Testis (tissue), 3 donors: ENCODE measurements around the gene C1QTNF9B. TPM values are rescaled to one million over a fixed set of nuclear protein-coding genes. Genes with fewer than 3 reads are reported as not detected.

Experiments used
- DNase-seq: peaks from one replicate; pipeline ENCODE4 v3.0.0-alpha.2; 2019
- H3K27ac ChIP-seq, 2 donors: fragments of 200-600 bp; sonication (generic); one replicate each; pipeline ENCODE4 v1.5.1; 2019
- H3K27me3 ChIP-seq: fragments of 200-600 bp; sonication (generic); one replicate; pipeline ENCODE4 v1.5.1; 2019
- H3K36me3 ChIP-seq: fragments of 200-600 bp; sonication (generic); one replicate; pipeline ENCODE4 v1.5.1; 2017; ENCODE audit warnings: low read depth; ENCODE audit errors: missing control alignments
- H3K4me1 ChIP-seq: fragments of 200-600 bp; sonication (generic); one replicate; pipeline ENCODE4 v1.5.1; 2019
- H3K4me3 ChIP-seq, 2 donors: fragments of 200-600 bp; sonication (generic); one replicate each; pipeline ENCODE4 v1.5.1; 2017 to 2019
- H3K9me3 ChIP-seq: fragments of 200-600 bp; sonication (generic); one replicate; pipeline ENCODE4 v1.5.1; 2017
- CTCF ChIP-seq, 3 experiments: fragments of 450-650 bp in 2 of 3; fragments of 200-600 bp in 1 of 3; sonication (generic) in 1 of 3; IDR thresholded peaks; one replicate each; pipeline ENCODE4 v1.5.1; 2016 to 2019; ENCODE audit warnings: antibody characterized with exemption in 3 of 3, mild to moderate bottlenecking in 2 of 3, moderate library complexity in 1 of 3
- POLR2A ChIP-seq: fragments of 450-650 bp; IDR thresholded peaks from one replicate; pipeline ENCODE4 v1.6.1; 2017; ENCODE audit warnings: antibody characterized with exemption, mild to moderate bottlenecking, moderate library complexity
- WGBS, 2 donors: methylation state at CpG; one replicate each; pipeline ENCODE4 v1.1.5; 2018; 5-methylcytosine and 5-hydroxymethylcytosine counted together
- intact Hi-C: fragments of 100-400 bp; cut with DNase I; formaldehyde crosslinking; loops from one replicate; pipeline ENCODE4 v1.15.1; 2023; ENCODE audit warnings: low total_unique reads
- polyA plus RNA-seq: library from polyadenylated mRNA; stranded (reverse); fragments of 350-450 nt; fragmentation: Illumina TruSeq; extraction: RNeasy Lipid Tissue Mini Kit (QIAGEN cat#74804); gene quantifications from one replicate; pipeline ENCODE4 v1.2.3, GENCODE V29; 2014; ENCODE audit warnings: low read depth, low replicate concordance; ENCODE audit not compliant: insufficient read depth
- total RNA-seq, 2 donors: library from RNA; depleted of rRNA; stranded (reverse); fragments of >200 nt; gene quantifications; one replicate each; pipeline ENCODE4 v1.2.3, GENCODE V29; 2016

Gene C1QTNF9B
- total and polyA plus RNA-seq, 3 donors from 2014 or later, result 2.2 to 4.2 (median 2.3) TPM

- H3K27me3 ChIP-seq, result no peaks in the 10 kb centered on the region
- H3K9me3 ChIP-seq, result no peaks in the 10 kb centered on the region
- no peak overlapping the region for H3K27ac ChIP-seq
- H3K4me1 ChIP-seq, result no peaks in the 10 kb centered on the region
- DNase-seq, result no peak
- TF ChIP-seq CTCF (IDR thresholded peaks at IDR 0.05), result no peak
- no peak for TF ChIP-seq POLR2A
- intact Hi-C loops, result no loop called here
- no peaks in the 10 kb centered on the region for H3K36me3 ChIP-seq
- no peak overlapping the region for H3K4me3 ChIP-seq
These were observed 12.3 kb upstream of the C1QTNF9B start for GRCh38 chr13:23909606-23910005.

GRCh38 chr13:23905766-23906165, 8.5 kb upstream of the C1QTNF9B start:
- intact Hi-C loops, result no loop called here
- Histone ChIP-seq H3K9me3 (no peaks in the 10 kb centered on the region), H3K27me3 (no peaks in the 10 kb centered on the region), H3K36me3 (no peaks in the 10 kb centered on the region), H3K4me3 (no peak overlapping the region), H3K4me1 (peaks cover 5% of the 10 kb centered on the region), H3K27ac (no peak overlapping the region)
- WGBS, 2 donors, result 89 to 100% methylated on average over 2 of the region's 2 CpGs
- DNase-seq, result no peak
- TF ChIP-seq POLR2A (no peak), CTCF (IDR thresholded peaks at IDR 0.05) (no peak)

- Histone ChIP-seq H3K27me3 (no peaks in the 10 kb centered on the region), H3K4me1 (peaks cover 5% of the 10 kb centered on the region), H3K9me3 (no peaks in the 10 kb centered on the region), H3K27ac (no peak overlapping the region), H3K36me3 (no peaks in the 10 kb centered on the region), H3K4me3 (peak overlapping the region in 1 of 2 donors; percentile 2)
- intact Hi-C loops, result no loop called here
- TF ChIP-seq POLR2A, result no peak
- TF ChIP-seq CTCF (IDR thresholded peaks at IDR 0.05), result no peak
- 16 to 33% methylated on average over 13 to 16 of the region's 16 CpGs for WGBS, 2 donors
- no peak for DNase-seq
These were observed 6.6 kb upstream of the C1QTNF9B start for GRCh38 chr13:23903906-23904280.

- H3K27me3 ChIP-seq, result no peaks in the 10 kb centered on the region
- no peaks in the 10 kb centered on the region for H3K9me3 ChIP-seq
- intact Hi-C loops, result no loop called here
- DNase-seq, result no peak
- no peaks in the 10 kb centered on the region for H3K36me3 ChIP-seq
- no peak for TF ChIP-seq CTCF (IDR thresholded peaks at IDR 0.05)
- no peak for TF ChIP-seq POLR2A
- peak overlapping the region in 1 of 2 donors; percentile 2 for H3K4me3 ChIP-seq
- H3K27ac ChIP-seq, result no peak overlapping the region
- H3K4me1 ChIP-seq, result peaks cover 5% of the 10 kb centered on the region
- 8 to 19% methylated on average over 11 to 52 of the region's 67 CpGs for WGBS, 2 donors
These were observed 5.9 kb upstream of the C1QTNF9B start for GRCh38 chr13:23902975-23903905.

- 92 to 96% methylated on average over 4 of the region's 4 CpGs for WGBS, 2 donors
These were observed 4.1 kb upstream of the C1QTNF9B start for GRCh38 chr13:23901365-23901764.

More at GRCh38 chr13:23901365-23901764, 4.1 kb upstream of the C1QTNF9B start:
- TF ChIP-seq POLR2A (no peak), CTCF (IDR thresholded peaks at IDR 0.05) (no peak)
- Histone ChIP-seq H3K4me1 (peaks cover 5% of the 10 kb centered on the region), H3K4me3 (no peak overlapping the region), H3K27ac (no peak overlapping the region), H3K36me3 (no peaks in the 10 kb centered on the region), H3K27me3 (no peaks in the 10 kb centered on the region), H3K9me3 (no peaks in the 10 kb centered on the region)
- DNase-seq, result no peak
- intact Hi-C loops, result no loop called here
